NCI-H146 (cell line): Measurements from ENCODE around the gene TCIRG1.
"Not testable (repeated sequence)": the region's sequence is repeated elsewhere in the genome, so short reads cannot be mapped to it uniquely, and the experiment has no call there.

Experiments
- DNase-seq: peaks from one replicate; lab custom pipeline; 2025; lab: John Stamatoyannopoulos, UW

TCIRG1 gene, protein sequence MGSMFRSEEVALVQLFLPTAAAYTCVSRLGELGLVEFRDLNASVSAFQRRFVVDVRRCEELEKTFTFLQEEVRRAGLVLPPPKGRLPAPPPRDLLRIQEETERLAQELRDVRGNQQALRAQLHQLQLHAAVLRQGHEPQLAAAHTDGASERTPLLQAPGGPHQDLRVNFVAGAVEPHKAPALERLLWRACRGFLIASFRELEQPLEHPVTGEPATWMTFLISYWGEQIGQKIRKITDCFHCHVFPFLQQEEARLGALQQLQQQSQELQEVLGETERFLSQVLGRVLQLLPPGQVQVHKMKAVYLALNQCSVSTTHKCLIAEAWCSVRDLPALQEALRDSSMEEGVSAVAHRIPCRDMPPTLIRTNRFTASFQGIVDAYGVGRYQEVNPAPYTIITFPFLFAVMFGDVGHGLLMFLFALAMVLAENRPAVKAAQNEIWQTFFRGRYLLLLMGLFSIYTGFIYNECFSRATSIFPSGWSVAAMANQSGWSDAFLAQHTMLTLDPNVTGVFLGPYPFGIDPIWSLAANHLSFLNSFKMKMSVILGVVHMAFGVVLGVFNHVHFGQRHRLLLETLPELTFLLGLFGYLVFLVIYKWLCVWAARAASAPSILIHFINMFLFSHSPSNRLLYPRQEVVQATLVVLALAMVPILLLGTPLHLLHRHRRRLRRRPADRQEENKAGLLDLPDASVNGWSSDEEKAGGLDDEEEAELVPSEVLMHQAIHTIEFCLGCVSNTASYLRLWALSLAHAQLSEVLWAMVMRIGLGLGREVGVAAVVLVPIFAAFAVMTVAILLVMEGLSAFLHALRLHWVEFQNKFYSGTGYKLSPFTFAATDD

DNA sequence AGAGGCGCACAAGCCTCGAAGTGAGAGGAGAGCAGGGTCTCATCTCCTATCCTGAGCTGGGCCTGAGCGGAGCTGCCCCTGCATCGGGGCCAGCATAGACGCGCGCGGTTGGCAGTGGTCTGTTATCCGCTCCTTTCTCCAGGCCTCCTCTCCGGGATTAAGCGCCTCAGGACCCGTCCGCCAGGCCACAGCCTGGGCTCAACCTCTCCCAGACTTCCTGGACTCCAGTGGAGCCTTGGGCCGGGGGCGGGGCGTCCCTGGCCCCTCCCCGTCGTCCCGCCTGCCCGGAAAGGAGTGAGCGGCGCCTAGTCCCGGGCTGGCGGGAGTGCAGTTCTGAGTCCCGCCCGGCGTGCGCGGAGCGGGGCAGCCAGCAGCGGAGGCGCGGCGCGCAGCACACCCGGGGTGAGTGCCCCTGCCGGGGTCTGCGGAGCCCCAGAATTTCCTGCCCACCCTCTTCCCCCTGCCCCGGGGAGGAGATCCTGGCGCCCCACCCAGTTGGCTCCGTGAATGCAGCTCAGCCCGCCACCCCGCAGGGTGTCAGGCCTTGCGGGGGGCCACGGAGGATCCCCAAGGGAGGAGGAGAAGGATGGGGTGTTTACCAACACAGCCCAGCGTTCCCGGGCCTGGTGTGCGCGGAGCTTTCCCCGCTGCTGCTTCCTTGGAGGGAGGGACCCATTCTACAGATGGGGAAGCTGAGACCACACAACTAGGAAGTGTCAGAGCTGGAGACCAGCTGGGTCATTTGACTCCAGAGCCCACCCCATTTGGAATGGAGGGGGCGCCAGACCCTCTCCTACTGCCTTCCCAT is at the start of gene TCIRG1:
Gene TCIRG1, plus strand, starts transcription at position 308 of the 808 bp plus-strand sequence. CDS start 2,247 bp downstream, outside the sequence.
- DNase-seq: peak; percentile 64

DNA sequence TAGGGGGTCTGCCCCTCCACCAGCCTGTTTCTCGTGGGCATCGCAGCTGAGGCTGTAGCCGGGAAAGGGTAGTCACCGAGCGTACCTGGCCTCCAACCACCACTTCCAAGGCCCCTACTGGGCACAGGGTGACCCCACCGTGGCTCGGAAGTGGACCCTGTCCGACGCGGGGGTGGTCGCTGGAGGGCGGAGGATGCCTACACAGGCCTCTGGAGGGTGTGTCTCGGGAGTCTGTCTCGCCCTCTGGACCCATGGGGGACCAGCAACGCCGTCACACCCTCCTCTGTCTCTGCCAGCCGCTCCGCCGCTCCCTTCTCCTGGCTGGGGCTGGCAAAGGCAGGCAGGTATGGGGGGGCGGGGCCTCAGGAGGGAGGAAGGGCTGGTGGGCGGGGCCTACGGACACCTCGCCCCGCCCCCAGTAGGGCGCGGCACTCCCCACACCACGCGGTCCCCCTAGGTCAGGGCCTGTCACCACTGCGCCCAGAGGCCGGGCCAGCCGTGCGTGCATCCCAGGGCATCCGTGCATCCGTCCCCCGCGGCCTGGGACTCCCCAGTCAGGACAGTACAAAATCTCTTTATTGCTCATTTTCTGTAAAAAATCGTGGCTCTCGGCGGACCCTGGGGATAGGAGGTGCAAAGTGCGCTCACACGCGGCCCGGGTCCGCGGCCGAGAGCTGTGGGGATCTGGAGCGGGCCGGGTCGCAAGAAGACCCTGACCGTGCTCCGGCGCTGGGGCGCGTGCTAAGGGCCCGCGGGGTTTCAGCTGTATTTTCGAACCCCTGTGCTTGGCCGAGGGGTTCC is 48.1 kb upstream of the TCIRG1 start:
- not testable (repeated sequence) for DNase-seq

GRCh38 chr11:67991347-67992121 is 47.3 kb upstream of the TCIRG1 start:
- not testable (repeated sequence) for DNase-seq

DNA sequence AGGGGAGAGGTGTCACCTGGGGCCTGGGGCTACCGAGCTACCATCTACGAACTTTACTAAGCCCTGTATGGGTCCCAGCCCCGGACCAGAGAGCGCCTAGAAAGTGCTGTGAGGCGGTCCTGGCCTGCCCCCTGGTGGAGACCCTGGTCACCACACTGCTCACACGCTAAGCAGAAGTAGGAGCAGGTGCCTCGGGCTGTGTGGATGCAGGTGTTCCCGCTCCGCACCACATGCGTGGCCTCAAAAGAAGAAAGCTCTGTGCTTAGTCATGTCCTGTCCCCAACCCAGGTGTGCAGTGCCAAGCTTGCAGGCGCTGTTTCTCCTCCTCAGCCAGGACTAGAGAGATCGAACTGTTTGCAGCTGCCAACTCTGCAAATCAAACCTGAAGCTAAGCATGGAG is 45.0 kb upstream of the TCIRG1 start:
- DNase-seq: not testable (repeated sequence)

GRCh38 chr11:67994387-67994786 is 44.4 kb upstream of the TCIRG1 start:
- not testable (repeated sequence) for DNase-seq

GRCh38 chr11:67995129-67995528 is 43.7 kb upstream of the TCIRG1 start:
- not testable (repeated sequence) for DNase-seq

GRCh38 chr11:67995579-67995978 is 43.2 kb upstream of the TCIRG1 start:
- DNase-seq: not testable (repeated sequence)

GRCh38 chr11:67996051-67996450 is 42.8 kb upstream of the TCIRG1 start:
- no peak for DNase-seq

GRCh38 chr11:67996622-67997474 is 42.0 kb upstream of the TCIRG1 start:
- no peak for DNase-seq

- DNase-seq: no peak
Measured at GRCh38 chr11:67997475-67997921, 41.3 kb upstream of the TCIRG1 start.

- DNase-seq: no peak
Measured at GRCh38 chr11:67998150-67999045, 40.4 kb upstream of the TCIRG1 start.

- no peak for DNase-seq
Measured at GRCh38 chr11:67999201-67999629, 39.6 kb upstream of the TCIRG1 start.

- no peak for DNase-seq
Measured at GRCh38 chr11:67999704-68000103, 39.1 kb upstream of the TCIRG1 start.

DNA sequence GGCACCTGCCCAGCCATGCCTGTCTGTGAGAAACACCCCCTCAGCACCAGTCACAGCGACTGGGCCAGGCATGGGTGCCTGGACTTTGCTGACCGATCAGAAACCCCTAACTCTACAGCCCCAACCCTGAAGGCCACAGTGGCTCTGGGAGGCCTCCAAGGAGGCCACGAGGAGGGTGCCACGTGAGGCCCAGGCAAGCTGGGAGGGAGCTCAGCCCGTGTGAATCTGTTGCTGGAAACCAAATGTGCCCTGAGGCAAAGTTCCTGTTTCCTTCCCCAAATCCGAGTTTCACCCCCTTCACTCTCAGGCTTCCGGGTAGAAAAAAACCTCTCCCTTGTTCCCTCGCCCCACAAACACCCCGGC is 36.3 kb upstream of the TCIRG1 start:
- no peak for DNase-seq

- DNase-seq: peak; percentile 58
Measured at GRCh38 chr11:68002938-68003845, 35.6 kb upstream of the TCIRG1 start.

DNA sequence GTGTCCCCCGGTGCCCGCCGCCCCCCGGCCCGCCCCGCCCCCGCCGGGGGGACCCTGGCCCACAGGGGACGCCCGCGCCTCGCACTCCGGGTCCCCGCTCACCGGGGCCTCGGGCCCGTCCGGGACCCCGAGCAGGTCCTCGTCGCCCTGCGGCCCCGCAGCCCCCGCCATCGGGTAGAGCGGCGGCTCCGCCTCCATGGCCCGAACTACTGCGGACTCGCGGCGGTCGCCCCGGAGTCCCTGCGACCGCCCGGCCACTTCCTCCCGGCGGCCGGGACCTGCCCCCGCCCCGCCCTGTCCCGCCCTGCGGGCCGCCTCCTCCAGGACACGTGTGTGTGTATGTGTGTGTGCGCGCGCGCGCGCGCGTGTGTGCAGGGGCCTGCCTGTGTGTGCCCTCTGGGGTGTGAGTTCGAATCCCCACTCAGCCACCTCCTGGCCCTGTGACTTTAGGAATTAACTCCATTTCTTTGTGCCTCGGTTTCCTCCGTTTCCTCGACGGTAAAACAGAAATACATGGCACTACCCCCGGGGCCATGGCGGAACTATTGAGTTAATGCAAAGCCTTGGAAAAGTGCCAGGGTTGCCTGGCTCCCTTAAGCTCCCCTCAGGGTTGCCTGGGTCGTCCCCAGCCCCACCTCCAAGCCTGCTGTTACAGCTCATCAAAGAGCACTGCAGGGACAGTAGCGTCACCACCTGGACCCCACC is 34.8 kb upstream of the TCIRG1 start, which contains the start of gene UNC93B1:
Gene UNC93B1, minus strand, starts transcription at position 252 of the 705 bp plus-strand sequence. Its CDS starts 54 bp downstream, at position 198.
- DNase-seq: peak; percentile 87
